GM19238 (cell line): ENCODE measurements around the gene SPATA9.
A peak's percentile ranks its signal among the peaks of the same experiment; 100 is the strongest.

ENCODE experiments used
- DNase-seq: peaks from one replicate; pipeline ENCODE4 v3.0.0; 2011; ENCODE audit warnings: low spot score; ENCODE audit not compliant: insufficient read length

Gene SPATA9, protein sequence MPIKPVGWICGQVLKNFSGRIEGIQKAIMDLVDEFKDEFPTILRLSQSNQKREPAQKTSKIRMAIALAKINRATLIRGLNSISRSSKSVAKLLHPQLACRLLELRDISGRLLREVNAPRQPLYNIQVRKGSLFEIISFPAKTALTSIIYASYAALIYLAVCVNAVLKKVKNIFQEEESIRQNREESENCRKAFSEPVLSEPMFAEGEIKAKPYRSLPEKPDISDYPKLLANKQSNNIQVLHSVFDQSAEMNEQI

DNA sequence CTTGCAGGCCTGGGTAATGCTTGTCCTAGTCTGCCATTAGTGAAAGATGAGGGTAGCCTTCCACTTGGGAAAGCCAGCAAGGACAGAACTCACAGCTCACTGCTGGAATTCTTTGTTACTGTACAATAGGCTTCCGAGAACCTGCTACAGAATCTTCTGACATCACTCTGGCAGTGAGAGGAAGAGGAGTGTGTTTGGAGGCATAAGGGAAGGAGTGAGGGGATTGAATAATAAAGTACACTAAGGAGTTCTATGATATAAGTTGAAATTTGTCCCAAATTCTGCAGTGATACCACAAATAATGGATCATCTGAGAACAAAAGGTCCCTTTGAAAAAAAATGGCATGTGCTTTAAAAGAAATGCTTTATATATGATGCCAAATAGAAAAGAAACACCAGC is at the start of gene SPATA9:
SPATA9 (minus strand) TSS at position 101 of the 400 bp plus-strand sequence. CDS start 137 bp downstream, outside the sequence.
- DNase-seq, result no peak

- DNase-seq, result peak; percentile 12
These were observed 49.1 kb upstream of the SPATA9 start for GRCh38 chr5:95731571-95732554.

- peak; percentile 17 for DNase-seq
These were observed 48.2 kb upstream of the SPATA9 start, which contains the start of gene RHOBTB3 for GRCh38 chr5:95730730-95731570. Gene RHOBTB3 (plus strand): TSS chr5:95731336. CDS start chr5:95731683, 347 bp downstream.

GRCh38 chr5:95730011-95730700 is 47.4 kb upstream of the SPATA9 start:
- no peak for DNase-seq

- DNase-seq, result no peak
These were observed 46.6 kb upstream of the SPATA9 start for GRCh38 chr5:95729115-95730010.

GRCh38 chr5:95728494-95729114 is 45.8 kb upstream of the SPATA9 start:
- no peak for DNase-seq

DNA sequence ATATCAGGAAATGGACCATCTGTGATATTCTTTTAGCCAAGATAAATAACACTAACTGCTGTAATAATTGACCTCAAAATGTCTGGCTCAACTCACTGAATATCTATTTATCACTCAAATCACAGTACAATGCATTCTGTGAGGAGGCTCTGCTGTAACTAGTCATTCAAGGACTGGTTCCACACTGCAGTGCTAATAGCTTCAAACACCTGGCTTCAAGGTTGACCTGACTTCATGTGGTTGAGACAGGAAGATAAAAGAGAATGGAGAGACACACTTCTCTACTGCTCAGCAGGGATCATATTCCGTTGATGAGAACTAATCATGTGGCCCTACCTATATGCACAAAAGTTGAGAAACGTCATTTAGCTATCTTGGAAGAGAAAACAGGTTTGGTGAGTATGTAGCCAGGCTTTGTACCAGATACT is 45.0 kb upstream of the SPATA9 start:
- no peak for DNase-seq

DNA sequence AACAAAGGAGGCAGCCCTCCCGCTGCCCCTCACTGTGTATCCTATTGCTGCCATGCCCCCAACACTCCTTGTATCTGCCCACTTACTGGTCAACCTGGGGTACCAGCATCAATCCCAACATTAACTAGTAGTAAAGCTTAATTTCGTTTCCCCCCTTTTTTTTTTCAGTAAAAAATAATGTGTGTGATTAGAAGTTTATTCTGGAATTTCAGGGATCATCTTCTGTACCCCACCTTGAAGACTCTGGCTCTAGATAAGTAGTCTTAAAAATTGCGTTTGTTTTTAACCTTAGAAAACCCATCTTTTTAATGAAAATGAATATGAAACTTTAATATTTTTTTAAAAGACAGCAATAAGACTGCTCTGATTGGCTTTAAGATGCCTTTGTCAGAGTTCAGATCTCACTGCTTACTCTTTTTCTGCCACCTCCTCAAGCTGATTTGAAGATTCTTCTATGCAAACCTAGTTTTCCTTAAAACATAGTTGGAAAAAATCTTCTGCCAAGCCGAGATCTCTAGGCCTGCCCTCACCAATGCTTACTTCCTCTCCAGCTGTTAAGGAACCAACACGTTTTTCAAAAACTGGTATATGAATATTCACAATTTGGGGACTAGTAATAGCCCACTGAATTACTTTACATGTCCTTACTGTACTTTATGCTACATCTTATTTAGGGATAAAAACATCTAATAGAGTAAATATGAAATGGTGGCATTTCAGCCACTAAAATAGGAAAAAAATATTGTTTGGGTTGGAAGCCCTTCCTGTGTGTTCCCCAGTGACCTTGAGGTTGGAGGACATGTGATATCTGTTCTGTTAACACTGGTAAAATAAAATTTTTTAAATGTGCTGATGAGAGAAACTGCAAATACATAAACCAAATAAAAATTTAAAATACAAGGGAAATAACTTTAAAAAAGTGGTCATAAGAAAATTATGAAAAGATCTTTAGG is 44.3 kb upstream of the SPATA9 start:
- no peak for DNase-seq

DNA sequence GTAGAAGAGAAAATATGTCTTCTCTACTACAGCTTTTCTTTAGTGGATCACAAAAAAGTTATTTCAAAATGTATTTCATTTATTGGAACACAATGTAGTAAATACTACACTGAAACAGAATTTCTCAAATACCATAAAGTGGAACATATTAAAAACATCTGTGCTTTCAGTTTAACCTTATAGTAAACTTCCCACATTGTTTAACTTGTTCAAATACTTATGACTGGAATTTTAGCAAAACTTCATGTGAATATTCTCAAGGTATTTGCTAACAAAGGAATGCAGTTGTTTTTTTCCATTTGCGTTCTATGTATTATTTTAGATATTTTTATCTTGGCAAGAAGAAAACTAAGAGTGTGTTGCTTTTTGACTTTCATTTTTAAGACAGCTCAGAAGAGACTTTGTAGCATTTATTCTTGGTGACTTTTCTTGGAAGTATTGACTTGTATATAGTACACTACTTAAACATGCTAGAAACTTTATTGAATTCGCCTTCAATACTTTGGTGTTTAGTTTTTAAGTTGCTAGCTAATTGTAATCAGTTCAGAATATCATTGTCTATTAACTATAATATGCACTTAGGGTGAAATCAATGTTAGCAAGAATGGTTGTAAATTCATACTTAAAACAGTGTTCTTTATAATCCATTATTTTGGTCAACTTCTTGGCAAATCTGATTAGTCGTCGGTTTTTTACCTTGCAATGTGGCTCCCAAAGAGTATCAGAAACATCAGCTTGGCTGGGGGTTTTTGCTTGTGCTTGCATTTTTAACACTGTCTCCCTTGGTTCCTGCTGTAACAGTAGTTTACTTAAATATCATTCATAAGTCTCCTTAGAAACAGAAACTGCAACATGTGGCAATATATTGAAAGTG is 43.4 kb upstream of the SPATA9 start:
- peak; percentile 7 for DNase-seq

GRCh38 chr5:95725071-95725820 is 42.5 kb upstream of the SPATA9 start:
- no peak for DNase-seq

DNA sequence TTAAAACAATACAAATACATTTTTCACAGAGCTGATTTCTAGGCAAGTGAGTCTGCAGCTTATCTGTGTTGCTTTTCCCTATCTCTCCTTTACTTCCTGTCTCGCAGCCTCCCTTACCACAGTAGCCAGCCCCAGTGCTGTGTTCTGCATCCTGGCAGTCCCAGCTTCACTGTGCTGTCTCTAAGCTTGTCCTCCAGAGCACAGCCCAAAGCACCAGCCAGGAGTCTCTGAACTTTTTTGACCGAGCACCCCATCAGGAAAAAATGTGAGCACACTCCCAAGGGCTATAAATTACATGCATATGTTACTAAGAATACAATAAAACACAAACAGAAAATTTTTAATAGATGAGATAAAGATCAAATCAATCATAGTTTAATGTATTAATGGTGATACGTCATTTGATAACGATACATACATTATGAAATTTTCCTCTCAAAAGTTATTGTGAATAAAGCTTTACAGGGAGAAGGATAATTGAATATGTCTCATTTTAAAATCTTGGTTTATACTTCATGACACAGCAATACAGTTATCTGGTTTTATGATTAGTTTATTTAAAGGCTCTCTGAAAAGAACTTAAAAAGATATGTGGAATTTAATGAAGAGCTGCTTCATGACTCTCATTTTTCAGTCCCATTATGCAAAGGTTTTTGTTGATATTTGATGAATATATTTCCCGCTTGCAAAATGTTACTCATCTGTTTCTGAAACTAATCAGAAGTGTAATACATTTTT is 41.0 kb upstream of the SPATA9 start:
- no peak for DNase-seq

DNA sequence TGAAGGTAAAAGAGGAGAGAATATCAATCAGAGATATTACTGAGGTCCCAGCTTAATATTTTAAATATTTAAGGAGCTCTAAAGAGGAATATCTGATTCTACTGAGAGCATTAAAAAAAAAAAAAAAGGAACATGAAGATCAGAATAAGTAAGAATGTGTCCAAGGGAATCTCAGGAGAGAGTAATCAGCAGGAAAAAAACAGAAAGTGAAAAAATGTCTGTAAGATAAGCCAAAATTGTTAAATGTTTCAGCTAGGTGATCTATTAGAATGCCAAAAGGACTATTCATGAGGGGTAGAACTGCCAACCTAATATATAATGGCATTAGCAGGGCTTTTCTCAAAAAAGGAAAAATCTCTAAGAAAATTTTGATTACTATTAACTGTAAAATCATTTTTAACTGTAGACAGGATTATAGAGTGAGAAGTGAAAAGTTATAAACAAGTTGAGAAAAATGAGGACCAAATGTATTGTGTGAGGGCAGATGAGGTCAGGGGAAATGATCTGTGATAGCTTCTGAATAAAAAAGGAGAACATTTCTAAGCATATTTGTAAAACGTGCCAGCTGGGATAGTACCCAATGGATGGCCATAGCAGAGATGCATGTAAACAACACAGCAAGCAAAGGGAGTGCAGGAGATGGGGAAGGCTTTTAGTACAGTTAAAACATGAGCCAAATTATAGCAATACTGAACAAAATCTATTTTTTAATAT is 38.9 kb upstream of the SPATA9 start:
- DNase-seq, result no peak

GRCh38 chr5:95720094-95720786 is 37.4 kb upstream of the SPATA9 start:
- no peak for DNase-seq

DNA sequence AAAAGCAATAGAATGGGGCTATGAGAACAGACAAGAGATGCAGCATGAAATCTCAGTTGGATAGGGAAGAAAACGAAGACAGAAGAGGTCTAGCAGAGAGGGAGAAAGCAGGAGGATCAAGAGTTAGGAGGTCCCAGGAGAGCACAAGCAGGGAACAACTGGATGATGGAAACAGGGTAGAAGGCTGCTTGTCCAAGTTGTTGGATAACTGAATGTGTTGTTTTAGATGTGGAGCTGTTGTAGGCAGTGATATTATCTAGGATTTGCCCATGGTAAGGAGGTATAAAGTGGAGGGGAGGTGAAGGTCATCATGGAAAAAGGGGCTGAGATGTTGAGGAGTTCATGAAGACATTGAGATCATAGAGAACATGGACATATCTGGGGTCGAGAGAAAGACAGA is 35.9 kb upstream of the SPATA9 start:
- no peak for DNase-seq
